Measurements from ENCODE around the gene LENG9. TPM values are rescaled to one million over a fixed set of nuclear protein-coding genes. Genes with fewer than 3 reads are reported as not detected.

Gene LENG9
- total and polyA plus RNA-seq, 7 experiments from 2014 or later, result 0.09 to 6.1 (median 3.6) TPM

DNA sequence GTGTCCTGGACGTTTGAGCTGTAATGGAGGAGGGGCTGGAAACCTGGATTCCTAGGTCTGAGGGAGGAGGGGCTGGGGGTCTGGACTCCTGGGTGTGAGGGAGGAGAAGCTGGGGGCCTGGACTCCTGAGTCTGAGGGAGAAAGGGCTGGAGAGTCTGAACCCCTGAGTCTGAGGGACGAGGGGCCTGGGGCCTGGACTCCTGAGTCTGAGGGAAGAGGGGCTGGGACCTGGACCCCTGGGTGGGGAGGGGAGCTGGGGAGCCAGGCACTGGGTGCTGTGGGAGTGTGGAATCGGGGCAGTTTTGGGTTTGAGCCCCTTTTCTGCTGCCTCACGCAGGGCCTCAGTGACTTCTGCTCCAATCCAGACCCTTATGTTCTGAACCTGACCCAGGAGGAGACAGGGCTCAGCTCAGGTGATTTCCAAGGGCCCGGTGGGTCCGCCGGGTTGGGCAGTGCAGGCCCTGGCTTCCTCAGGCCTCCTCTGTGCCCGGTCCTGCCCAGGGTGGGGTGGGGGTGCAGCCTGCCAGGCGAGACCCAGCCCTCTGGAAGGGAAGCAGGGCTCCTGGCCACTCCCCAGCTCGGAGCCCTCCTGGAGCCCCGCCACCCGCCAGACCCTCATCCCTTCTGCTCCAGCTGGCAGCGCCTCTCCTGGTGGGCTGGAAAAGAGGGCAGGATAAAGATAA, 33.9 kb downstream of the LENG9 start:
- H3K27me3 ChIP-seq (ENCODE audit: control insufficient read depth in 2 of 2, insufficient read depth in 2 of 2, low read length in 2 of 2), result no peaks in the 10 kb centered on the region
- POLR2A ChIA-PET, result interaction anchor here (1.0 kb wide), 1 partner anchor 9 kb away, joined by 3 read pairs; no protein-coding TSS in a partner anchor
- no peak overlapping the region for H3K27ac ChIP-seq (ENCODE audit: low read depth, low read length)
- peak overlapping the region in 1 of 9 donors; percentile 86 for H3K27ac Mint-ChIP-seq
- intact Hi-C loops (cut with micrococcal nuclease), result no loop called here
- peak in 1 of 9 donors; percentile 7 for DNase-seq
- H3K4me1 ChIP-seq (ENCODE audit: control insufficient read depth in 2 of 2, insufficient read depth in 2 of 2, low read length in 2 of 2), result peaks cover 0 to 9% of the 10 kb centered on the region in 2 donors
- no peak for ATAC-seq
- H3K4me1 Mint-ChIP-seq, result peaks cover 8 to 18% (median 16%) of the 10 kb centered on the region in 7 donors
- peaks cover 0 to 26% (median 15%) of the 10 kb centered on the region in 5 donors for H3K27me3 Mint-ChIP-seq
- CTCF ChIA-PET, result no interaction called here
- H3K4me3 Mint-ChIP-seq, result peak overlapping the region in 5 of 10 donors; percentile 14 to 82 (median 54)
- H3K9me3 Mint-ChIP-seq, result no peaks in the 10 kb centered on the region
- H3K4me3 ChIP-seq (ENCODE audit: low read length), result no peak overlapping the region
- H3K36me3 Mint-ChIP-seq, result no peaks in the 10 kb centered on the region
- no peaks in the 10 kb centered on the region for H3K9me3 ChIP-seq (ENCODE audit: control insufficient read depth in 2 of 3, low read length in 3 of 3)
- no peaks in the 10 kb centered on the region for H3K36me3 ChIP-seq (ENCODE audit: control insufficient read depth in 2 of 3, insufficient read depth in 3 of 3, low read length in 3 of 3)

DNA sequence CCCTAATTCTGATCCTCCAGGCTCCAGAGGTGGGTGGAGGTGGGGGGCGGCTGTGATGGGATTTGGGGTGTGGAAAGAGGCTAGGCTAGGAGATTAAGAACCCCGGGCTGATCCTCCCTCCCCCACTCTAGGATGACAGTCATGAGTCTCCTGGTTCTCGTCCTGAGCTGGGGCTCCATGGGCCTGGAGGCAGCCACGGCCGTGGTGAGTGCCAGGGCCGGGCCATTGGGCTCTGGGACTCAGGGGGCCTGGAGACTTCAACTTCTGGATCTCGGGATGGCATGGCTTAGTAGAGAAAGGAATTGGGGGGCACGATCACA, 34.4 kb downstream of the LENG9 start:
- Histone ChIP-seq H3K27ac (ENCODE audit: low read depth, low read length) (no peak overlapping the region), H3K36me3 (ENCODE audit: control insufficient read depth in 2 of 3, insufficient read depth in 3 of 3, low read length in 3 of 3) (no peaks in the 10 kb centered on the region), H3K9me3 (ENCODE audit: control insufficient read depth in 2 of 3, low read length in 3 of 3) (no peaks in the 10 kb centered on the region), H3K4me3 (ENCODE audit: low read length) (no peak overlapping the region), H3K27me3 (ENCODE audit: control insufficient read depth in 2 of 2, insufficient read depth in 2 of 2, low read length in 2 of 2) (no peaks in the 10 kb centered on the region), H3K4me1 (ENCODE audit: control insufficient read depth in 2 of 2, insufficient read depth in 2 of 2, low read length in 2 of 2) (peaks cover 0 to 4% of the 10 kb centered on the region in 2 donors)
- Mint-ChIP-seq H3K27me3 (peaks cover 0 to 29% (median 18%) of the 10 kb centered on the region in 5 donors), H3K27ac (peak overlapping the region in 1 of 9 donors; percentile 86), H3K4me1 (peaks cover 5 to 13% (median 11%) of the 10 kb centered on the region in 7 donors), H3K36me3 (no peaks in the 10 kb centered on the region), H3K4me3 (peak overlapping the region in 3 of 10 donors; percentile 14 to 82 (median 51)), H3K9me3 (no peaks in the 10 kb centered on the region)
- ATAC-seq (no peak), DNase-seq (no peak)
- ChIA-PET CTCF (no interaction called here), POLR2A (no interaction called here)
- intact Hi-C loops (cut with micrococcal nuclease), result no loop called here

DNA sequence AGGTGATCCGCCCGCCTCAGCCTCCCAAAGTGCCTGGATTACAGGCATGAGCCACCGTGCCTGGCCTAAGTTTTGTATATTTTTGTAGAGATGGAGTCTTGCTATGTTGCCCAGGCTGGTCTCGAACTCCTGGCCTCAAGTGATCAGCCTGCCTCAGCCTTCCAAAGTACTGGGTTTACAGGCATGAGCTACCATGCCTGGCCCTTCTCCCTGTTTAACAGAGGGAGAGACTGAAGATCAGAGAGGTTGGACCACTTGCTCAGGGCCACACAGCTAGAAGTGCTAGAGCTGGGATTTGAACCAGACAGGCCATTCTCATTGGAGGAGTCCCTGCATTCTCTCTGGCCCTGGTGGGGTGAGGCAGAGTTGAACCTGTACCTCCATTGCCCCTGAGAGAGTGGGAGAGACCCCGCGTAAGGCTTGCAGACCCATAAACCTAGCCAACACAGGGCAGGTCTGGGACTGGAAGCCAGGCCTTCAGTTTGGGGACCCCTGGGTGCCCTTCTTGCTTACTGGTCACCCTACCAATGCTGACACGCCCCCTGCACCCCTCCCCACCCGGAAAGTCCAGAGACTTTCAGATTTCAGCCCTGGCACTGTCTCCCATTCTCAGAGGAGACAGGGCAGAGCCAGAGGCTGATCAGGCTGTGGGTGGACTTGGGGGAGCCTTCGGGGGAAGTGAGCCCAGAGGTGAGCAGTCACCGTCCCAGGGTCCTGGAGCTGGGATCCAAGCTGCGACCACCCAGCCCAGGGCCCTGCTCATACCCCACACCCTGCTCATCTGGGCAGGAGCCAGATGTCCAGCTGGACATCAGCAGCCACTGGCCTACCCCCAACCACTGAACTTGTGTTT, 35.0 kb downstream of the LENG9 start:
- H3K4me3 Mint-ChIP-seq, result no peak overlapping the region
- ATAC-seq (no peak), DNase-seq (peak in 1 of 9 donors; percentile 6)
- intact Hi-C loops (cut with micrococcal nuclease), result no loop called here
- peaks cover 2 to 10% (median 7%) of the 10 kb centered on the region in 7 donors for H3K4me1 Mint-ChIP-seq
- CTCF ChIA-PET, result no interaction called here
- H3K36me3 Mint-ChIP-seq, result no peaks in the 10 kb centered on the region
- H3K27ac Mint-ChIP-seq, result no peak overlapping the region
- Histone ChIP-seq H3K4me3 (ENCODE audit: low read length) (no peak overlapping the region), H3K4me1 (ENCODE audit: control insufficient read depth in 2 of 2, insufficient read depth in 2 of 2, low read length in 2 of 2) (peaks cover 0 to 4% of the 10 kb centered on the region in 2 donors), H3K36me3 (ENCODE audit: control insufficient read depth in 2 of 3, insufficient read depth in 3 of 3, low read length in 3 of 3) (no peaks in the 10 kb centered on the region), H3K9me3 (ENCODE audit: control insufficient read depth in 2 of 3, low read length in 3 of 3) (no peaks in the 10 kb centered on the region), H3K27ac (ENCODE audit: low read depth, low read length) (no peak overlapping the region), H3K27me3 (ENCODE audit: control insufficient read depth in 2 of 2, insufficient read depth in 2 of 2, low read length in 2 of 2) (no peaks in the 10 kb centered on the region)
- no peaks in the 10 kb centered on the region for H3K9me3 Mint-ChIP-seq
- POLR2A ChIA-PET, result interaction anchor here (1.2 kb wide), 1 partner anchor 11 kb away, joined by 3 read pairs; no protein-coding TSS in a partner anchor
- H3K27me3 Mint-ChIP-seq, result peaks cover 4 to 35% (median 22%) of the 10 kb centered on the region in 5 donors

DNA sequence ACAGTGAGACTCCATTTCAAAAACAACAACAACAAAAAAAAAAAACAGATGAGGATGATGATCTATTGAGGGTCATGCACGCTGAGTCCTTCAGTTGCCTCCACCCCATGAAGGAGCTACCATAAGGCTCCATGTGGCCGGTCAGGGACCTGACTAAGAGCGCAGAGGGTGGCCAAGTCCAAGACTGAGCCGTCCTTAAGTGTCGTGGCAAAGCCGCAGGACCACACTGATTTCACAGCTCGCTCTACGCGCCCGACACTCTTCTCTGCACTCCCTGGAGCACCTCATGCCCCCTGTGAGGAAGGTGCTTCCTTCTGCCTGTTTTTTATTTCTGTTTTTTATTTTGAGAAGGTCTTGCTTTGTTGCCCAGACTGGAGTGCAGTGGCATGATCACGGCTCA, 36.0 kb downstream of the LENG9 start:
- no peak overlapping the region for H3K4me3 ChIP-seq (ENCODE audit: low read length)
- intact Hi-C loops (cut with micrococcal nuclease), result no loop called here
- H3K27me3 ChIP-seq (ENCODE audit: control insufficient read depth in 2 of 2, insufficient read depth in 2 of 2, low read length in 2 of 2), result no peaks in the 10 kb centered on the region
- H3K36me3 ChIP-seq (ENCODE audit: control insufficient read depth in 2 of 3, insufficient read depth in 3 of 3, low read length in 3 of 3), result no peaks in the 10 kb centered on the region
- CTCF ChIA-PET, result no interaction called here
- no peaks in the 10 kb centered on the region for H3K9me3 ChIP-seq (ENCODE audit: control insufficient read depth in 2 of 3, low read length in 3 of 3)
- no peaks in the 10 kb centered on the region for H3K9me3 Mint-ChIP-seq
- no peaks in the 10 kb centered on the region for H3K36me3 Mint-ChIP-seq
- H3K27ac ChIP-seq (ENCODE audit: low read depth, low read length), result no peak overlapping the region
- H3K4me1 ChIP-seq (ENCODE audit: control insufficient read depth in 2 of 2, insufficient read depth in 2 of 2, low read length in 2 of 2), result peaks cover 0 to 4% of the 10 kb centered on the region in 2 donors
- H3K27me3 Mint-ChIP-seq, result peaks cover 8 to 41% (median 29%) of the 10 kb centered on the region in 5 donors
- no peak overlapping the region for H3K4me3 Mint-ChIP-seq
- DNase-seq (no peak), ATAC-seq (no peak)
- H3K27ac Mint-ChIP-seq, result no peak overlapping the region
- POLR2A ChIA-PET, result interaction anchor here (0.7 to 1.2 kb wide), 2 partner anchors 11 to 91 kb away, joined by 3 to 8 read pairs; no protein-coding TSS in a partner anchor
- peaks cover 2 to 10% (median 7%) of the 10 kb centered on the region in 7 donors for H3K4me1 Mint-ChIP-seq

DNA sequence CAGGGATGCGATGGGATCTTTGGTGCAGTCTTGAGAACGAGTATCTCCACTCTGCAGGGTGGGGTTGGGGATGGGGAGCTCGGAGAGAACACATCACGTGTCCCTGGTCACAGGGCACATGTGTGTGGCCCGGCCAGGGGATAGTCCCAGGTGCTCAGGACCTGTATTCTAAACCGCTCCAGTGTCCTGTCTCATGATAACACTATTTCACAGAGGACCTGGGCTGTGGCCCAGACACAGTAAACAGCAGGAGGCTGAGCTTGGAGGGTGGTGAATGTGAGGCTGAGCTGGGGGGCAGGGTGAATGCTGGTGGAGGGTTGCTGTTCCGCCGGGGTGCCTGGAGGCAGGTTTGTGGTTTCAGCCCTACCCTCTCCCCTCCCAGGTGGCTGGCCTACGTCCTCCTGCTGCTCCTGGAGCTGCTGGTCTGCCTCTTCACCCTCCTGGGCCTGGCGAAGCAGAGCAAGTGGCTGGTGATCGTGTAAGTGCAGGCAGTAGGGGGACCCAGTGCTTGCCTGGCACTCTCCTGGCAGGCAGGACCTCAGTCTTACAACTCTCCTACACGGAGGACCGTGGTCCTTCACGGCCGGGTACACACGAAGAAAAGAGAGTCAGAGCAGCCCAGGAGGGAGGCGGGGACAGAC, 37.2 kb downstream of the LENG9 start:
- Mint-ChIP-seq H3K4me1 (peaks cover 2 to 10% (median 6%) of the 10 kb centered on the region in 7 donors), H3K9me3 (peaks cover 0 to under 1% (median 0%) of the 10 kb centered on the region in 11 donors), H3K4me3 (peak overlapping the region in 1 of 10 donors; percentile 4), H3K27me3 (peaks cover 8 to 41% (median 29%) of the 10 kb centered on the region in 5 donors), H3K36me3 (no peaks in the 10 kb centered on the region), H3K27ac (no peak overlapping the region)
- H3K4me1 ChIP-seq (ENCODE audit: control insufficient read depth in 2 of 2, insufficient read depth in 2 of 2, low read length in 2 of 2), result peaks cover 0 to 4% of the 10 kb centered on the region in 2 donors
- POLR2A ChIA-PET, result no interaction called here
- CTCF ChIA-PET, result no interaction called here
- H3K9me3 ChIP-seq (ENCODE audit: control insufficient read depth in 2 of 3, low read length in 3 of 3), result no peaks in the 10 kb centered on the region
- H3K36me3 ChIP-seq (ENCODE audit: control insufficient read depth in 2 of 3, insufficient read depth in 3 of 3, low read length in 3 of 3), result no peaks in the 10 kb centered on the region
- no peak overlapping the region for H3K27ac ChIP-seq (ENCODE audit: low read depth, low read length)
- intact Hi-C loops (cut with micrococcal nuclease), result no loop called here
- H3K27me3 ChIP-seq (ENCODE audit: control insufficient read depth in 2 of 2, insufficient read depth in 2 of 2, low read length in 2 of 2), result no peaks in the 10 kb centered on the region
- no peak overlapping the region for H3K4me3 ChIP-seq (ENCODE audit: low read length)
- no peak for ATAC-seq
- peak in 1 of 9 donors; percentile 5 for DNase-seq

DNA sequence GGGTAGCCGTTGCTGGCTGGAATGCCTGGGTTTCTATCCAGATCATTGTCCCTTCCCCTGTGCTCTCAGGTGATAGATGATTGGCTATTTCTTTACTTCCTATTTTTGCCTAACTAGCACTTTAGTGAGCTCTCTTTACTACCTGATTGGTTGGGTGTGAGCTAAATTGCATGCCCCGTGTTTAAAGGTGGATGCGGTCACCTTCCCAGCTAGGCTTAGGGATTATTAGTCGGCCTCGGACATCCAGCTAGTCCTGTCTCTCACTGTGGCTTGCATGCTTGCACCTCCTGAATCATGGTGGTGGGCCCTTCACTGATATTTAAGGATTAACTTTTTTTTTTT, 38.2 kb downstream of the LENG9 start:
- Histone ChIP-seq H3K36me3 (ENCODE audit: control insufficient read depth in 2 of 3, insufficient read depth in 3 of 3, low read length in 3 of 3) (no peaks in the 10 kb centered on the region), H3K9me3 (ENCODE audit: control insufficient read depth in 2 of 3, low read length in 3 of 3) (no peaks in the 10 kb centered on the region), H3K27ac (ENCODE audit: low read depth, low read length) (no peak overlapping the region), H3K4me1 (ENCODE audit: control insufficient read depth in 2 of 2, insufficient read depth in 2 of 2, low read length in 2 of 2) (peaks cover 0 to 4% of the 10 kb centered on the region in 2 donors), H3K4me3 (ENCODE audit: low read length) (no peak overlapping the region), H3K27me3 (ENCODE audit: control insufficient read depth in 2 of 2, insufficient read depth in 2 of 2, low read length in 2 of 2) (no peaks in the 10 kb centered on the region)
- no peak for DNase-seq
- peaks cover 0 to 4% (median 0%) of the 10 kb centered on the region in 7 donors for H3K4me1 Mint-ChIP-seq
- intact Hi-C loops (cut with micrococcal nuclease), result no loop called here
- CTCF ChIA-PET, result interaction anchor here (0.6 kb wide), 1 partner anchor 100 kb away, joined by 4 read pairs; no protein-coding TSS in a partner anchor
- POLR2A ChIA-PET, result interaction anchor here (0.6 kb wide), 1 partner anchor 86 kb away, joined by 3 read pairs; no protein-coding TSS in a partner anchor
- H3K27me3 Mint-ChIP-seq, result peaks cover 8 to 41% (median 29%) of the 10 kb centered on the region in 5 donors
- H3K4me3 Mint-ChIP-seq, result no peak overlapping the region
- ATAC-seq, result no peak
- H3K27ac Mint-ChIP-seq, result no peak overlapping the region
- peaks cover 0 to 1% (median 0%) of the 10 kb centered on the region in 11 donors for H3K9me3 Mint-ChIP-seq
- H3K36me3 Mint-ChIP-seq, result no peaks in the 10 kb centered on the region
